ENCODE results near the gene PITPNM3.

PITPNM3 gene

DNA sequence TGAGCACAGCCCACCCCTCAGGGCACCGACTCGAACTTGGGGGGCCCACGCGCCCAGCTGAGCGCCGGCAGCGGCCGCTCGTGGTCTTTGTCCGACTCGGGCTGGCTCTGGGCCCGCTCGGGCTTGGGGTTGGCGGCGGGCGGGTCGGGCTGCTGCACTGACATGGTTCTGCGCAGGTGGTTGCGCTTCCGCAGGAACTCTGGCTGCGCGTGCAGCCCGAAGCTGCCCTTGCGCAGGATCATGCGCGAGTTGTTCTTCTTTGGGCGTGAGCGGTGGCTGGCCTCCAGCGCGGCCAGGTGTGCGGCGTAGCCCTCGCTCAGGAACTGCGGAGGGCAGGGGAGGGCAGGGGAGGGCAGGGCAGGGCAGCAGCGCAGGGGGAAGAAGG, 101.0 kb downstream of the PITPNM3 start (continued):
- TF ChIP-seq, protein P1, sequence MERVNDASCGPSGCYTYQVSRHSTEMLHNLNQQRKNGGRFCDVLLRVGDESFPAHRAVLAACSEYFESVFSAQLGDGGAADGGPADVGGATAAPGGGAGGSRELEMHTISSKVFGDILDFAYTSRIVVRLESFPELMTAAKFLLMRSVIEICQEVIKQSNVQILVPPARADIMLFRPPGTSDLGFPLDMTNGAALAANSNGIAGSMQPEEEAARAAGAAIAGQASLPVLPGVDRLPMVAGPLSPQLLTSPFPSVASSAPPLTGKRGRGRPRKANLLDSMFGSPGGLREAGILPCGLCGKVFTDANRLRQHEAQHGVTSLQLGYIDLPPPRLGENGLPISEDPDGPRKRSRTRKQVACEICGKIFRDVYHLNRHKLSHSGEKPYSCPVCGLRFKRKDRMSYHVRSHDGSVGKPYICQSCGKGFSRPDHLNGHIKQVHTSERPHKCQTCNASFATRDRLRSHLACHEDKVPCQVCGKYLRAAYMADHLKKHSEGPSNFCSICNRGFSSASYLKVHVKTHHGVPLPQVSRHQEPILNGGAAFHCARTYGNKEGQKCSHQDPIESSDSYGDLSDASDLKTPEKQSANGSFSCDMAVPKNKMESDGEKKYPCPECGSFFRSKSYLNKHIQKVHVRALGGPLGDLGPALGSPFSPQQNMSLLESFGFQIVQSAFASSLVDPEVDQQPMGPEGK (CRISPR knock-in tag; IDR thresholded peaks at IDR 0.05; ENCODE audit: borderline replicate concordance), result no peak

DNA sequence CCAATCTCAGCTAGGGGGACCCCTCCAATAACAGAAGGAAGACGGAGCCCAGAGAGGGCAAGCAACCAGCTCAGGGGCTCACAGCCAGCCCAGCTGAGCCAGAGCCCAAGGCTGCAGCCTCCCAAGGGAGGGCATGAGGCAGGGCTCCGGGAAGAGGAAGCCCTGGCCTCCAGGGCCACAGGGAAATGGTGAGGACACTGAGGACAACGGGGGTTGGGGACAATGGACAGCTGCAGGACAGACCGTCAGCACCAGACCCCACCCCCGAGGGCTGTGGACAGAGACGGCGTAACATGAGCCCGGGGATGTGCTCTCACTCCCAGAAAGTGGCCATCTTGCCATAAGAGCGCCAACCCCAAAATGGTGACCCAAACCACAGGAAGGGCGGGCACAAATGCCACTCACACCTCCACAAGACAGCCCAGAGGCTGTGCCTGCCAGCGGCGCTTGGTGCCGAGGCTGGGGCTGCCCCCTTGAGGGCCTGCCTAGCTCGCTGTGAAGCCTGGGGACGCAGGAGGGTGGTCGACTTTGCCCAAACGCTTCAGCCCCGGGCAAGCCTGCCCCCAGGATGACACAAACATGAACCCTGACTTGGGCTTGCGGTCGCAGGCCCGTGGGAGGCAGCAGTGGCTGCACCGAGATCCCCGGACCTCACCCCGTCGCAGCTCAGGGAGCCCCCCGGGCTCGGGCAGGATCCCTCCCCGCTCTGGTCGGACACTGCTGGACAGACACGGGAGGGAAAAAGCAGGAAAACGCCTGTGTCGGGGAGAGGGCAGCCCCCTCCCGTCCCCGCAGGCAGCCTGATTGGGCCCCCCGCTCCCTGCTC, 101.6 kb downstream of the PITPNM3 start:
- no peak; the same call in 2 of the 3 replicates for ATAC-seq
- TF ChIP-seq TOX (CRISPR knock-in tag; IDR thresholded peaks at IDR 0.05; ENCODE audit: borderline replicate concordance) (no peak), ISL1 (CRISPR knock-in tag; IDR thresholded peaks at IDR 0.05) (no peak), ARNTL (CRISPR knock-in tag; IDR thresholded peaks at IDR 0.05; ENCODE audit: borderline replicate concordance, low read depth) (no peak), TCF4 (CRISPR knock-in tag; IDR thresholded peaks at IDR 0.05; ENCODE audit: borderline replicate concordance) (no peak), GLIS3 (CRISPR knock-in tag; IDR thresholded peaks at IDR 0.05) (no peak), ZNF565 (CRISPR knock-in tag; conservative IDR thresholded peaks at IDR 0.05; ENCODE audit: low read depth) (no peak), ZNF8 (CRISPR knock-in tag; IDR thresholded peaks at IDR 0.05) (no peak), ZFP30 (CRISPR knock-in tag; IDR thresholded peaks at IDR 0.05) (no peak), BACH2 (CRISPR knock-in tag; IDR thresholded peaks at IDR 0.05; ENCODE audit: borderline replicate concordance) (no peak)
- TF ChIP-seq, protein P2, sequence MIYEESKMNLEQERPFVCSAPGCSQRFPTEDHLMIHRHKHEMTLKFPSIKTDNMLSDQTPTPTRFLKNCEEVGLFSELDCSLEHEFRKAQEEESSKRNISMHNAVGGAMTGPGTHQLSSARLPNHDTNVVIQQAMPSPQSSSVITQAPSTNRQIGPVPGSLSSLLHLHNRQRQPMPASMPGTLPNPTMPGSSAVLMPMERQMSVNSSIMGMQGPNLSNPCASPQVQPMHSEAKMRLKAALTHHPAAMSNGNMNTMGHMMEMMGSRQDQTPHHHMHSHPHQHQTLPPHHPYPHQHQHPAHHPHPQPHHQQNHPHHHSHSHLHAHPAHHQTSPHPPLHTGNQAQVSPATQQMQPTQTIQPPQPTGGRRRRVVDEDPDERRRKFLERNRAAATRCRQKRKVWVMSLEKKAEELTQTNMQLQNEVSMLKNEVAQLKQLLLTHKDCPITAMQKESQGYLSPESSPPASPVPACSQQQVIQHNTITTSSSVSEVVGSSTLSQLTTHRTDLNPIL (CRISPR knock-in tag; IDR thresholded peaks at IDR 0.05; ENCODE audit: low read depth), result no peak

DNA sequence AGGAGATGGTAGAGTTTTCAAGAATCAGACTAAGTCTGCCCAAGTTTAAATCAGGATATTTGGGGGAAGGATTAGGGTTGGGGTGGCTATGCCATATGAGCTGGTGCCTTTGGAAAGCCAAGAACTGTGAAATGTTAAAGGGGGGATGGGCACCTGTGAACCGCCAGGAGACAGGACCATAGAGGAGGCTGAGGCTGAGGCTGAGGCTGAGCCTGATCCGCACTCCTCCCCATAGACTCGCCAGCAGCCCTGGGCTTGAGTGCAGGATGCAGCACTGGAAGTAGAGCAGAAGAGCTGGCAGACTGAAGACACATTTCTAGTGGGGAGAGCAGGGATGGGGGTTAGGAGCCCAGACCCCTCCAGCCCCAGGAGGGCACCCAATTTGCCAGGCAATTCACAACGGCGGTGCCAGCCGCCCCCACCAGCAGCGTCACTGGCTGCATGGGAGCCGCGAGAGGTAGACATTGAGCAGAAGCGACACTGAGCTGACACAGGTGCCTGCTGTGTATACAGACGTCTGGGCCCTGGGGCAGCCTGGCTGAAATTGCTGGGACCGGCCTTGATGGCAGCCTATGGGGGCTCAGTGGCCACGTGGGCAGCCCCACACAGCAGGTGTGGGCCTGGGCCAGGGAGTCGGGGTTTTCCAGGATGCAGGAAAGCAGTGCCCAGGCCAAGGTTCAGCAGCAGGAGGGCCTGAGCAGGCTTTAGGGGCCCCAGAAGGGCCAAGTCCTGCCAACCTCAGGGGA, 102.9 kb downstream of the PITPNM3 start:
- TF ChIP-seq ZNF8 (CRISPR knock-in tag; IDR thresholded peaks at IDR 0.05) (no peak), SNAI2 (CRISPR knock-in tag; IDR thresholded peaks at IDR 0.05) (no peak), BACH2 (CRISPR knock-in tag; IDR thresholded peaks at IDR 0.05; ENCODE audit: borderline replicate concordance) (no peak), PPARA (CRISPR knock-in tag; IDR thresholded peaks at IDR 0.05; ENCODE audit: borderline replicate concordance) (no peak), ZFP3 (CRISPR knock-in tag; IDR thresholded peaks at IDR 0.05) (no peak), TCF4 (CRISPR knock-in tag; IDR thresholded peaks at IDR 0.05; ENCODE audit: borderline replicate concordance) (no peak), ARNTL (CRISPR knock-in tag; IDR thresholded peaks at IDR 0.05; ENCODE audit: borderline replicate concordance, low read depth) (no peak), ZFP30 (CRISPR knock-in tag; IDR thresholded peaks at IDR 0.05) (no peak), GLIS3 (CRISPR knock-in tag; IDR thresholded peaks at IDR 0.05) (no peak), OSR1 (CRISPR knock-in tag; IDR thresholded peaks at IDR 0.05) (no peak), ZNF70 (CRISPR knock-in tag; IDR thresholded peaks at IDR 0.05) (no peak), TOX (CRISPR knock-in tag; IDR thresholded peaks at IDR 0.05; ENCODE audit: borderline replicate concordance) (no peak)
- TF ChIP-seq, protein P3, sequence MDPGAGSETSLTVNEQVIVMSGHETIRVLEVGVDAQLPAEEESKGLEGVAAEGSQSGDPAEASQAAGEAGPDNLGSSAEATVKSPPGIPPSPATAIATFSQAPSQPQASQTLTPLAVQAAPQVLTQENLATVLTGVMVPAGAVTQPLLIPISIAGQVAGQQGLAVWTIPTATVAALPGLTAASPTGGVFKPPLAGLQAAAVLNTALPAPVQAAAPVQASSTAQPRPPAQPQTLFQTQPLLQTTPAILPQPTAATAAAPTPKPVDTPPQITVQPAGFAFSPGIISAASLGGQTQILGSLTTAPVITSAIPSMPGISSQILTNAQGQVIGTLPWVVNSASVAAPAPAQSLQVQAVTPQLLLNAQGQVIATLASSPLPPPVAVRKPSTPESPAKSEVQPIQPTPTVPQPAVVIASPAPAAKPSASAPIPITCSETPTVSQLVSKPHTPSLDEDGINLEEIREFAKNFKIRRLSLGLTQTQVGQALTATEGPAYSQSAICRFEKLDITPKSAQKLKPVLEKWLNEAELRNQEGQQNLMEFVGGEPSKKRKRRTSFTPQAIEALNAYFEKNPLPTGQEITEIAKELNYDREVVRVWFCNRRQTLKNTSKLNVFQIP (CRISPR knock-in tag; IDR thresholded peaks at IDR 0.05; ENCODE audit: borderline replicate concordance, low read depth), result no peak
- TF ChIP-seq, protein P4, sequence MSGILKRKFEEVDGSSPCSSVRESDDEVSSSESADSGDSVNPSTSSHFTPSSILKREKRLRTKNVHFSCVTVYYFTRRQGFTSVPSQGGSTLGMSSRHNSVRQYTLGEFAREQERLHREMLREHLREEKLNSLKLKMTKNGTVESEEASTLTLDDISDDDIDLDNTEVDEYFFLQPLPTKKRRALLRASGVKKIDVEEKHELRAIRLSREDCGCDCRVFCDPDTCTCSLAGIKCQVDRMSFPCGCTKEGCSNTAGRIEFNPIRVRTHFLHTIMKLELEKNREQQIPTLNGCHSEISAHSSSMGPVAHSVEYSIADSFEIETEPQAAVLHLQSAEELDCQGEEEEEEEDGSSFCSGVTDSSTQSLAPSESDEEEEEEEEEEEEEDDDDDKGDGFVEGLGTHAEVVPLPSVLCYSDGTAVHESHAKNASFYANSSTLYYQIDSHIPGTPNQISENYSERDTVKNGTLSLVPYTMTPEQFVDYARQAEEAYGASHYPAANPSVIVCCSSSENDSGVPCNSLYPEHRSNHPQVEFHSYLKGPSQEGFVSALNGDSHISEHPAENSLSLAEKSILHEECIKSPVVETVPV (CRISPR knock-in tag; IDR thresholded peaks at IDR 0.05), result no peak
- TF ChIP-seq, protein P1 (CRISPR knock-in tag; IDR thresholded peaks at IDR 0.05; ENCODE audit: borderline replicate concordance), result no peak
- TF ChIP-seq, protein P5, sequence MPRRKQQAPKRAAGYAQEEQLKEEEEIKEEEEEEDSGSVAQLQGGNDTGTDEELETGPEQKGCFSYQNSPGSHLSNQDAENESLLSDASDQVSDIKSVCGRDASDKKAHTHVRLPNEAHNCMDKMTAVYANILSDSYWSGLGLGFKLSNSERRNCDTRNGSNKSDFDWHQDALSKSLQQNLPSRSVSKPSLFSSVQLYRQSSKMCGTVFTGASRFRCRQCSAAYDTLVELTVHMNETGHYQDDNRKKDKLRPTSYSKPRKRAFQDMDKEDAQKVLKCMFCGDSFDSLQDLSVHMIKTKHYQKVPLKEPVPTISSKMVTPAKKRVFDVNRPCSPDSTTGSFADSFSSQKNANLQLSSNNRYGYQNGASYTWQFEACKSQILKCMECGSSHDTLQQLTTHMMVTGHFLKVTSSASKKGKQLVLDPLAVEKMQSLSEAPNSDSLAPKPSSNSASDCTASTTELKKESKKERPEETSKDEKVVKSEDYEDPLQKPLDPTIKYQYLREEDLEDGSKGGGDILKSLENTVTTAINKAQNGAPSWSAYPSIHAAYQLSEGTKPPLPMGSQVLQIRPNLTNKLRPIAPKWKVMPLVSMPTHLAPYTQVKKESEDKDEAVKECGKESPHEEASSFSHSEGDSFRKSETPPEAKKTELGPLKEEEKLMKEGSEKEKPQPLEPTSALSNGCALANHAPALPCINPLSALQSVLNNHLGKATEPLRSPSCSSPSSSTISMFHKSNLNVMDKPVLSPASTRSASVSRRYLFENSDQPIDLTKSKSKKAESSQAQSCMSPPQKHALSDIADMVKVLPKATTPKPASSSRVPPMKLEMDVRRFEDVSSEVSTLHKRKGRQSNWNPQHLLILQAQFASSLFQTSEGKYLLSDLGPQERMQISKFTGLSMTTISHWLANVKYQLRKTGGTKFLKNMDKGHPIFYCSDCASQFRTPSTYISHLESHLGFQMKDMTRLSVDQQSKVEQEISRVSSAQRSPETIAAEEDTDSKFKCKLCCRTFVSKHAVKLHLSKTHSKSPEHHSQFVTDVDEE (CRISPR knock-in tag; IDR thresholded peaks at IDR 0.05), result no peak
- peak; percentile 15; the same call in 2 of the 3 replicates for ATAC-seq

Data from SK-N-SH treated with all-trans-retinoic acid at 6 μM for 48 hours (cell line).